GM13977 (cell line): ENCODE data around the gene ZBTB39.

ENCODE experiments used
- DNase-seq: peaks from one replicate; pipeline ENCODE4 v3.0.0; 2012; ENCODE audit warnings: low spot score
- CTCF ChIP-seq: IDR thresholded peaks from 2 replicates; pipeline ENCODE4 v1.5.1; 2012; ENCODE audit warnings: mild to moderate bottlenecking, control low read depth; ENCODE audit not compliant: insufficient read depth; ENCODE audit errors: extremely low read depth, missing control alignments
- in situ Hi-C: fragments of 300-500 bp; cut with MboI; formaldehyde crosslinking; loops from one replicate; pipeline ENCODE4 v1.12.0; 2022; ENCODE audit warnings: low sequenced_read_pairs, low pct_unique_long_range_greater_than_20kb, mixed read lengths, inconsistent platforms; ENCODE audit not compliant: unreplicated experiment

Gene ZBTB39

GRCh38 chr12:57042695-57043094 is 36.3 kb upstream of the ZBTB39 start:
- DNase-seq: no peak
- in situ Hi-C loops: no loop called here
- TF ChIP-seq CTCF: no peak

- DNase-seq: no peak
- TF ChIP-seq CTCF: no peak
- in situ Hi-C loops: no loop called here
These were observed 34.4 kb upstream of the ZBTB39 start for GRCh38 chr12:57040750-57041149.

- in situ Hi-C loops: no loop called here
- DNase-seq: no peak
- TF ChIP-seq CTCF: no peak
These were observed 33.9 kb upstream of the ZBTB39 start for GRCh38 chr12:57040211-57040610.

GRCh38 chr12:57039016-57039798 is 32.9 kb upstream of the ZBTB39 start:
- DNase-seq: no peak
- in situ Hi-C loops: no loop called here
- TF ChIP-seq CTCF: no peak

GRCh38 chr12:57037264-57037663 is 30.9 kb upstream of the ZBTB39 start:
- in situ Hi-C loops: no loop called here
- no peak for TF ChIP-seq CTCF
- DNase-seq: no peak

GRCh38 chr12:57033431-57033830 is 27.1 kb upstream of the ZBTB39 start:
- no peak for DNase-seq
- TF ChIP-seq CTCF: no peak
- in situ Hi-C loops: no loop called here
